SK-N-SH (cell line): Measurements from ENCODE around the gene LRP1. TPM values are rescaled to one million over a fixed set of nuclear protein-coding genes. Genes with fewer than 3 reads are reported as not detected.
A peak's percentile ranks its signal among the peaks of the same experiment; 100 is the strongest.

Experiments
- CTCF ChIA-PET: fragments of 300-600, 350-600 bp; formaldehyde crosslinking; extraction: SDS; loops from one replicate; lab custom pipeline; 2021; lab: Yijun Ruan, JAX
- POLR2A ChIA-PET: fragments of 350-600 bp; sonication (Branson Sonifier 250); formaldehyde crosslinking; extraction: SDS; loops from one replicate; lab custom pipeline; 2020; ENCODE audit warnings: antibody characterized with exemption, inconsistent platforms; lab: Yijun Ruan, JAX
- DNase-seq: peaks from one replicate; pipeline ENCODE4 v3.0.0; 2012
- H2AFZ ChIP-seq: fragments of 200-600 bp; sonication (generic); 2 replicates; pipeline ENCODE4 v1.8.1; 2016; ENCODE audit warnings: antibody characterized with exemption, mild to moderate bottlenecking, low read depth
- H3F3A ChIP-seq: fragments of 200-600 bp; sonication (generic); replicated peaks from 2 replicates; pipeline ENCODE3; 2016; ENCODE audit warnings: antibody characterized with exemption, mild to moderate bottlenecking; ENCODE audit not compliant: insufficient read depth
- H3K27ac ChIP-seq, 2 experiments: fragments of 200-500 bp in 1 of 2; fragments of 200-600 bp in 1 of 2; sonication (Bioruptor generic) in 1 of 2; sonication (generic), shearing (Covaris generic) in 1 of 2; 2 replicates each; pipeline versions ENCODE4 v1.5.1 to v1.6.1; 2014 to 2016; ENCODE audit warnings: low read depth in 2 of 2, inconsistent platforms in 1 of 2, low read length in 1 of 2, mild to moderate bottlenecking in 1 of 2, mixed read lengths in 1 of 2
- H3K27me3 ChIP-seq: fragments of 200-600 bp; sonication (generic), shearing (Covaris generic); 2 replicates; pipeline ENCODE4 v1.6.1; 2016; ENCODE audit warnings: mixed run types; ENCODE audit not compliant: insufficient read depth
- H3K36me3 ChIP-seq, 2 experiments: fragments of 200-500 bp in 1 of 2; fragments of 200-600 bp in 1 of 2; sonication (Bioruptor generic) in 1 of 2; sonication (generic) in 1 of 2; replicated peaks in 1 of 2; 2 replicates each; pipeline versions ENCODE3 to v1.5.1; 2014 to 2016; ENCODE audit warnings: low read length in 1 of 2, mild to moderate bottlenecking in 1 of 2; ENCODE audit not compliant: insufficient read depth in 2 of 2, control insufficient read depth in 1 of 2
- H3K4me1 ChIP-seq, 2 experiments: fragments of 200-500 bp in 1 of 2; fragments of 200-600 bp in 1 of 2; sonication (Bioruptor generic) in 1 of 2; sonication (generic), shearing (Covaris generic) in 1 of 2; 2 replicates each; pipeline versions ENCODE4 v1.5.1 to v1.6.1; 2014 to 2016; ENCODE audit warnings: low read depth in 1 of 2, low read length in 1 of 2, mixed run types in 1 of 2; ENCODE audit not compliant: insufficient read depth in 2 of 2, control insufficient read depth in 1 of 2
- H3K4me2 ChIP-seq: fragments of 200-600 bp; sonication (generic), shearing (Covaris generic); 2 replicates; pipeline ENCODE4 v1.6.1; 2017; ENCODE audit warnings: mixed run types
- H3K4me3 ChIP-seq, 2 experiments: fragments of 200-500 bp in 1 of 2; fragments of 200-600 bp in 1 of 2; sonication (Bioruptor generic) in 1 of 2; sonication (generic), shearing (Covaris generic) in 1 of 2; 2 replicates each; pipeline versions ENCODE4 v1.5.1 to v1.8.1; 2014 to 2016; ENCODE audit warnings: low read depth in 2 of 2, inconsistent platforms in 1 of 2, low read length in 1 of 2, mild to moderate bottlenecking in 1 of 2, mixed read lengths in 1 of 2, moderate library complexity in 1 of 2
- H3K79me2 ChIP-seq: fragments of 200-600 bp; sonication (generic); 2 replicates; pipeline ENCODE4 v1.8.1; 2017; ENCODE audit warnings: mild to moderate bottlenecking; ENCODE audit not compliant: insufficient read depth
- H3K9ac ChIP-seq: fragments of 200-600 bp; sonication (generic); 2 replicates; pipeline ENCODE4 v1.6.1; 2017; ENCODE audit warnings: mixed run types
- H3K9me2 ChIP-seq: fragments of 200-600 bp; sonication (generic); 2 replicates; pipeline ENCODE4 v1.6.1; 2017; ENCODE audit warnings: mixed run types
- H3K9me3 ChIP-seq: fragments of 200-600 bp; sonication (generic); 2 replicates; pipeline ENCODE4 v1.6.1; 2017; ENCODE audit warnings: mixed run types, mild to moderate bottlenecking, moderate library complexity
- H4K20me1 ChIP-seq: fragments of 200-600 bp; sonication (generic); 2 replicates; pipeline ENCODE4 v1.6.1; 2017; ENCODE audit warnings: mild to moderate bottlenecking, mixed run types; ENCODE audit not compliant: insufficient read depth
- ELF1 ChIP-seq: IDR thresholded peaks from 2 replicates; pipeline ENCODE4 v1.4.0; 2012
- EP300 ChIP-seq, 2 experiments: IDR thresholded peaks; 2 replicates each; pipeline versions ENCODE4 v1.4.0 to v1.6.1; 2012; ENCODE audit warnings: borderline replicate concordance in 1 of 2, low read depth in 1 of 2, low read length in 1 of 2
- FOXJ3 ChIP-seq: sonication (generic); formaldehyde crosslinking; IDR thresholded peaks from 2 replicates; pipeline ENCODE4 v1.5.1; 2020; ENCODE audit warnings: mild to moderate bottlenecking, missing genetic modification reagents
- GABPA ChIP-seq: IDR thresholded peaks from 2 replicates; pipeline ENCODE4 v1.4.0; 2012; ENCODE audit warnings: low read depth, mild to moderate bottlenecking
- JUND ChIP-seq: IDR thresholded peaks from 2 replicates; pipeline ENCODE4 v1.4.0; 2012
- MXI1 ChIP-seq: IDR thresholded peaks from 2 replicates; pipeline ENCODE4 v1.6.1; 2012; ENCODE audit warnings: mild to moderate bottlenecking, low read depth, low read length, improper control_type of control experiment
- NRF1 ChIP-seq: IDR thresholded peaks from 2 replicates; pipeline ENCODE4 v1.6.1; 2012; ENCODE audit warnings: low read depth, mild to moderate bottlenecking, low read length
- RAD21 ChIP-seq: IDR thresholded peaks from 2 replicates; pipeline ENCODE4 v1.6.1; 2012; ENCODE audit warnings: mild to moderate bottlenecking, low read length
- RCOR1 ChIP-seq: fragments of 150-350 bp; IDR thresholded peaks from 2 replicates; pipeline ENCODE4 v1.6.1; 2017; ENCODE audit warnings: antibody characterized with exemption, low read length
- RXRA ChIP-seq: IDR thresholded peaks from 2 replicates; pipeline ENCODE4 v1.4.0; 2012; ENCODE audit warnings: low read depth, mild to moderate bottlenecking, borderline replicate concordance
- SIN3A ChIP-seq: IDR thresholded peaks from 2 replicates; pipeline ENCODE4 v1.6.1; 2012; ENCODE audit warnings: low read depth, mild to moderate bottlenecking, low read length, moderate library complexity, borderline replicate concordance
- TAF1 ChIP-seq: IDR thresholded peaks from 2 replicates; pipeline ENCODE4 v1.6.1; 2012; ENCODE audit warnings: low read depth, mild to moderate bottlenecking, low read length, moderate library complexity, borderline replicate concordance
- TCF12 ChIP-seq: IDR thresholded peaks from 2 replicates; pipeline ENCODE4 v1.4.0; 2012
- YY1 ChIP-seq: IDR thresholded peaks from 2 replicates; pipeline ENCODE4 v1.4.0; 2012; ENCODE audit warnings: low read depth, mild to moderate bottlenecking
- WGBS: methylation state at CpG from one replicate; pipeline ENCODE4 v1.1.6; 2017; ENCODE audit warnings: low lambda C conversion rate; 5-methylcytosine and 5-hydroxymethylcytosine counted together
- polyA plus RNA-seq, 3 experiments: library from polyadenylated mRNA; depleted of rRNA; stranded (reverse); fragments of >200 nt; gene quantifications; 2 replicates each; pipeline ENCODE4 v1.2.3, GENCODE V29; 2012
- TF ChIP-seq, protein P1 (sequence below): IDR thresholded peaks from 2 replicates; pipeline ENCODE4 v1.4.0; 2012; ENCODE audit warnings: low read depth, borderline replicate concordance
- TF ChIP-seq, protein P2 (sequence below): fragments of 150-350 bp; IDR thresholded peaks from 2 replicates; pipeline ENCODE4 v1.6.1; 2017; ENCODE audit warnings: antibody characterized with exemption, low read length, low read depth, borderline replicate concordance
- TF ChIP-seq, protein P3 (sequence below): fragments of 200-600 bp; sonication (generic); IDR thresholded peaks from 2 replicates; pipeline ENCODE4 v1.6.1; 2017; ENCODE audit warnings: antibody characterized with exemption, mild to moderate bottlenecking, moderate library complexity
- TF ChIP-seq, protein P4 (sequence below): IDR thresholded peaks from 2 replicates; pipeline ENCODE4; 2012
- TF ChIP-seq, protein P5 (sequence below): fragments of 150-350 bp; IDR thresholded peaks from 2 replicates; pipeline ENCODE4 v1.6.1; 2016; ENCODE audit warnings: mild to moderate bottlenecking, low read depth, low read length
- TF ChIP-seq, protein P6 (sequence below): IDR thresholded peaks from 2 replicates; pipeline ENCODE4 v1.4.0; 2012; ENCODE audit warnings: low read depth

LRP1 gene
- polyA plus RNA-seq, 1 of the 3 experiments (the other 2 are of a cell fraction): 55.0 TPM

DNA sequence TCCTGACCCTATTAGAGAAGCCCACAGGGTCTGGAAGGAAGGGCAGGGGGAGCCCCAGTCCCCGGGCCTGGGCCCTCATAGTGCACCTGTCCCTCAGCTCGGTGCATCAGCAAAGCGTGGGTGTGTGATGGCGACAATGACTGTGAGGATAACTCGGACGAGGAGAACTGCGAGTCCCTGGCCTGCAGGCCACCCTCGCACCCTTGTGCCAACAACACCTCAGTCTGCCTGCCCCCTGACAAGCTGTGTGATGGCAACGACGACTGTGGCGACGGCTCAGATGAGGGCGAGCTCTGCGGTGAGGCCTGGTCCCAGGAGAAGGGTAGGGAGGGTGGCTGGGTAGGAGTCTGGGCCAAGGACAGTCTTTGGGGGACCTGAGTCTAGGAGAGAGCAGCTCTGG is 45.4 kb downstream of the LRP1 start:
- TF ChIP-seq RCOR1 (no peak), FOXJ3 (CRISPR knock-in tag) (no peak)
- H3K4me1 ChIP-seq: peaks cover 0 to 16% of the 10 kb centered on the region in 2 experiments; a peak in 1 of 4 replicates
- H2AFZ ChIP-seq: no peak overlapping the region
- H3K36me3 ChIP-seq: peaks cover 16 to 46% of the 10 kb centered on the region in 2 experiments
- no peaks in the 10 kb centered on the region for H3K79me2 ChIP-seq
- no peaks in the 10 kb centered on the region for H3K9me2 ChIP-seq
- H3K4me2 ChIP-seq: no peak overlapping the region
- H3K27ac ChIP-seq: no peak overlapping the region
- no peaks in the 10 kb centered on the region for H3K9me3 ChIP-seq
- no peaks in the 10 kb centered on the region for H3F3A ChIP-seq
- WGBS: 95% methylated on average over 13 of the region's 14 CpGs
- POLR2A ChIA-PET: interaction anchor here (4.6 kb wide), 1 partner anchor 46 kb away, joined by 23 read pairs; the partner anchor contains the start of gene LRP1
- DNase-seq: no peak
- 0 out of 2 replicates have a peak, but pooled peaks cover 2% of the 10 kb centered on the region for H4K20me1 ChIP-seq
- H3K27me3 ChIP-seq: no peaks in the 10 kb centered on the region
- no peak overlapping the region for H3K4me3 ChIP-seq
- CTCF ChIA-PET: interaction anchor here (0.8 to 33.3 kb wide), 9 partner anchors 7 to 359 kb away, joined by 3 to 643 read pairs (median 9); partner anchors contain the start of genes LRP1 and LRP1-AS
- H3K9ac ChIP-seq: no peak overlapping the region

DNA sequence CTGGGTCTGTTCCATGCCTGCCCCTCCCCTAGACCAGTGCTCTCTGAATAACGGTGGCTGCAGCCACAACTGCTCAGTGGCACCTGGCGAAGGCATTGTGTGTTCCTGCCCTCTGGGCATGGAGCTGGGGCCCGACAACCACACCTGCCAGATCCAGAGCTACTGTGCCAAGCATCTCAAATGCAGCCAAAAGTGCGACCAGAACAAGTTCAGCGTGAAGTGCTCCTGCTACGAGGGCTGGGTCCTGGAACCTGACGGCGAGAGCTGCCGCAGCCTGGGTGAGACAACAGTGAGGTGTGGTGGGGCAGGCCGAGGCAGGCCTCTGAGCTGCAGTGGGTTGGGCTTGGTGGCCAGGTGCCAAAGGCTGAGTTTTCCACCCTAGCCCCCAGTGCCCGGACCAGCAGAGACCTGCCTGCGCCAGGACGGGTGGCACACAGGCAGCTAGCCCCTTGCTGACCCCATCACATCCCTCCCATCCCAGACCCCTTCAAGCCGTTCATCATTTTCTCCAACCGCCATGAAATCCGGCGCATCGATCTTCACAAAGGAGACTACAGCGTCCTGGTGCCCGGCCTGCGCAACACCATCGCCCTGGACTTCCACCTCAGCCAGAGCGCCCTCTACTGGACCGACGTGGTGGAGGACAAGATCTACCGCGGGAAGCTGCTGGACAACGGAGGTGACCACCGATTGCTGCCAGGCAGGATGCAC is 47.3 kb downstream of the LRP1 start:
- peak; percentile 92 for DNase-seq
- TF ChIP-seq, protein P1, sequence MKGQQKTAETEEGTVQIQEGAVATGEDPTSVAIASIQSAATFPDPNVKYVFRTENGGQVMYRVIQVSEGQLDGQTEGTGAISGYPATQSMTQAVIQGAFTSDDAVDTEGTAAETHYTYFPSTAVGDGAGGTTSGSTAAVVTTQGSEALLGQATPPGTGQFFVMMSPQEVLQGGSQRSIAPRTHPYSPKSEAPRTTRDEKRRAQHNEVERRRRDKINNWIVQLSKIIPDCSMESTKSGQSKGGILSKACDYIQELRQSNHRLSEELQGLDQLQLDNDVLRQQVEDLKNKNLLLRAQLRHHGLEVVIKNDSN: no peak
- TF ChIP-seq ELF1 (no peak), SIN3A (no peak), EP300 (IDR thresholded peaks at IDR 0.05; ENCODE audit: borderline replicate concordance in 1 of 2, low read depth in 1 of 2, low read length in 1 of 2) (no peak), MXI1 (peak; percentile 16; the same call in 1 of the 2 replicates), GABPA (no peak), TCF12 (no peak), YY1 (no peak), FOXJ3 (CRISPR knock-in tag) (no peak), RXRA (no peak), NRF1 (no peak), TAF1 (no peak), JUND (no peak), RAD21 (peak; percentile 79)
- TF ChIP-seq, protein P2, sequence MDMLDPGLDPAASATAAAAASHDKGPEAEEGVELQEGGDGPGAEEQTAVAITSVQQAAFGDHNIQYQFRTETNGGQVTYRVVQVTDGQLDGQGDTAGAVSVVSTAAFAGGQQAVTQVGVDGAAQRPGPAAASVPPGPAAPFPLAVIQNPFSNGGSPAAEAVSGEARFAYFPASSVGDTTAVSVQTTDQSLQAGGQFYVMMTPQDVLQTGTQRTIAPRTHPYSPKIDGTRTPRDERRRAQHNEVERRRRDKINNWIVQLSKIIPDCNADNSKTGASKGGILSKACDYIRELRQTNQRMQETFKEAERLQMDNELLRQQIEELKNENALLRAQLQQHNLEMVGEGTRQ: no peak
- TF ChIP-seq, protein P3, sequence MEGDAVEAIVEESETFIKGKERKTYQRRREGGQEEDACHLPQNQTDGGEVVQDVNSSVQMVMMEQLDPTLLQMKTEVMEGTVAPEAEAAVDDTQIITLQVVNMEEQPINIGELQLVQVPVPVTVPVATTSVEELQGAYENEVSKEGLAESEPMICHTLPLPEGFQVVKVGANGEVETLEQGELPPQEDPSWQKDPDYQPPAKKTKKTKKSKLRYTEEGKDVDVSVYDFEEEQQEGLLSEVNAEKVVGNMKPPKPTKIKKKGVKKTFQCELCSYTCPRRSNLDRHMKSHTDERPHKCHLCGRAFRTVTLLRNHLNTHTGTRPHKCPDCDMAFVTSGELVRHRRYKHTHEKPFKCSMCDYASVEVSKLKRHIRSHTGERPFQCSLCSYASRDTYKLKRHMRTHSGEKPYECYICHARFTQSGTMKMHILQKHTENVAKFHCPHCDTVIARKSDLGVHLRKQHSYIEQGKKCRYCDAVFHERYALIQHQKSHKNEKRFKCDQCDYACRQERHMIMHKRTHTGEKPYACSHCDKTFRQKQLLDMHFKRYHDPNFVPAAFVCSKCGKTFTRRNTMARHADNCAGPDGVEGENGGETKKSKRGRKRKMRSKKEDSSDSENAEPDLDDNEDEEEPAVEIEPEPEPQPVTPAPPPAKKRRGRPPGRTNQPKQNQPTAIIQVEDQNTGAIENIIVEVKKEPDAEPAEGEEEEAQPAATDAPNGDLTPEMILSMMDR: peak; percentile 88
- TF ChIP-seq, protein P4, sequence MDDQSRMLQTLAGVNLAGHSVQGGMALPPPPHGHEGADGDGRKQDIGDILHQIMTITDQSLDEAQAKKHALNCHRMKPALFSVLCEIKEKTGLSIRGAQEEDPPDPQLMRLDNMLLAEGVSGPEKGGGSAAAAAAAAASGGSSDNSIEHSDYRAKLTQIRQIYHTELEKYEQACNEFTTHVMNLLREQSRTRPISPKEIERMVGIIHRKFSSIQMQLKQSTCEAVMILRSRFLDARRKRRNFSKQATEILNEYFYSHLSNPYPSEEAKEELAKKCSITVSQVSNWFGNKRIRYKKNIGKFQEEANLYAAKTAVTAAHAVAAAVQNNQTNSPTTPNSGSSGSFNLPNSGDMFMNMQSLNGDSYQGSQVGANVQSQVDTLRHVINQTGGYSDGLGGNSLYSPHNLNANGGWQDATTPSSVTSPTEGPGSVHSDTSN: no peak
- TF ChIP-seq, protein P5, sequence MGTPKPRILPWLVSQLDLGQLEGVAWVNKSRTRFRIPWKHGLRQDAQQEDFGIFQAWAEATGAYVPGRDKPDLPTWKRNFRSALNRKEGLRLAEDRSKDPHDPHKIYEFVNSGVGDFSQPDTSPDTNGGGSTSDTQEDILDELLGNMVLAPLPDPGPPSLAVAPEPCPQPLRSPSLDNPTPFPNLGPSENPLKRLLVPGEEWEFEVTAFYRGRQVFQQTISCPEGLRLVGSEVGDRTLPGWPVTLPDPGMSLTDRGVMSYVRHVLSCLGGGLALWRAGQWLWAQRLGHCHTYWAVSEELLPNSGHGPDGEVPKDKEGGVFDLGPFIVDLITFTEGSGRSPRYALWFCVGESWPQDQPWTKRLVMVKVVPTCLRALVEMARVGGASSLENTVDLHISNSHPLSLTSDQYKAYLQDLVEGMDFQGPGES: no peak
- TF ChIP-seq, protein P6, sequence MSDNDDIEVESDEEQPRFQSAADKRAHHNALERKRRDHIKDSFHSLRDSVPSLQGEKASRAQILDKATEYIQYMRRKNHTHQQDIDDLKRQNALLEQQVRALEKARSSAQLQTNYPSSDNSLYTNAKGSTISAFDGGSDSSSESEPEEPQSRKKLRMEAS: no peak

More for the DNA sequence above, 47.3 kb downstream of the LRP1 start:
- Histone ChIP-seq H3K4me2 (no peak overlapping the region), H3K9ac (no peak overlapping the region), H3F3A (no peaks in the 10 kb centered on the region), H3K4me3 (no peak overlapping the region; a peak in 1 of 4 replicates), H3K27ac (peak overlapping the region in 1 of 2 experiments; percentile 67; a peak in 2 of 4 replicates), H3K9me3 (no peaks in the 10 kb centered on the region), H3K36me3 (peaks cover 29 to 53% of the 10 kb centered on the region in 2 experiments), H2AFZ (no peak overlapping the region), H4K20me1 (0 out of 2 replicates have a peak, but pooled peaks cover 2% of the 10 kb centered on the region), H3K4me1 (peaks cover 0 to 16% of the 10 kb centered on the region in 2 experiments; a peak in 1 of 4 replicates), H3K27me3 (no peaks in the 10 kb centered on the region), H3K79me2 (no peaks in the 10 kb centered on the region), H3K9me2 (no peaks in the 10 kb centered on the region)
- POLR2A ChIA-PET: interaction anchor here (1.0 to 4.6 kb wide), 5 partner anchors 12 to 63 kb away, joined by 3 to 23 read pairs (median 4); partner anchors contain the start of gene LRP1
- CTCF ChIA-PET: interaction anchor here (0.6 to 33.3 kb wide), 44 partner anchors 5 to 470 kb away, joined by 3 to 643 read pairs (median 5); partner anchors contain the start of genes LRP1, LRP1-AS, NAB2 and NEMP1
- 58% methylated on average over 16 of the region's 29 CpGs for WGBS
